Stimulated activated CD8-positive, alpha-beta memory T cell treated with anti-CD3 and anti-CD28 coated beads, Interleukin-7, amount 100 ng/mL, for 48 hours (primary cell): ENCODE measurements around the gene ATP7B.
A peak's percentile ranks its signal among the peaks of the same experiment; 100 is the strongest.

Source experiments
- DNase-seq, 2 donors: peaks; one replicate each; pipeline ENCODE4 v3.0.0-alpha.2; 2020; ENCODE audit warnings: low read depth in 1 of 2; ENCODE audit errors: extremely low read depth in 1 of 2

The ATP7B gene

DNA sequence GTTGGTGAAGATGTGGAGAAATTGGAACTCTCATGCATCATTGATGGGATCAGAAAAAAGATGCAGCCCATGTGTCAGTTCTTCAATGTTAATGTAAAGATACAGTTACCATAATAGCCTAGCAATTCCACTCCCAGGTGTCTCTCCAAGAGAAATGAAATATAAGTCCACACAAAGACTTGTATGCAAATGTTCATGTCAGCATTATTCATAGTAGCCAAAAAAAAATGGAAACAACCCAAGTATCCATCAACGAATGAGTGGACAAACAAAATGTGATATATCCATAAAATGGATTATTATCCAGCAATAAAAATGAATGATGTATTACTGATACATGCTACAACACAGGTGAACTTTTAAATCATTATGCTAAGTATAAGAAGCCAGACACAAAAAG, 110.8 kb downstream of the ATP7B start:
- no peak for DNase-seq

DNA sequence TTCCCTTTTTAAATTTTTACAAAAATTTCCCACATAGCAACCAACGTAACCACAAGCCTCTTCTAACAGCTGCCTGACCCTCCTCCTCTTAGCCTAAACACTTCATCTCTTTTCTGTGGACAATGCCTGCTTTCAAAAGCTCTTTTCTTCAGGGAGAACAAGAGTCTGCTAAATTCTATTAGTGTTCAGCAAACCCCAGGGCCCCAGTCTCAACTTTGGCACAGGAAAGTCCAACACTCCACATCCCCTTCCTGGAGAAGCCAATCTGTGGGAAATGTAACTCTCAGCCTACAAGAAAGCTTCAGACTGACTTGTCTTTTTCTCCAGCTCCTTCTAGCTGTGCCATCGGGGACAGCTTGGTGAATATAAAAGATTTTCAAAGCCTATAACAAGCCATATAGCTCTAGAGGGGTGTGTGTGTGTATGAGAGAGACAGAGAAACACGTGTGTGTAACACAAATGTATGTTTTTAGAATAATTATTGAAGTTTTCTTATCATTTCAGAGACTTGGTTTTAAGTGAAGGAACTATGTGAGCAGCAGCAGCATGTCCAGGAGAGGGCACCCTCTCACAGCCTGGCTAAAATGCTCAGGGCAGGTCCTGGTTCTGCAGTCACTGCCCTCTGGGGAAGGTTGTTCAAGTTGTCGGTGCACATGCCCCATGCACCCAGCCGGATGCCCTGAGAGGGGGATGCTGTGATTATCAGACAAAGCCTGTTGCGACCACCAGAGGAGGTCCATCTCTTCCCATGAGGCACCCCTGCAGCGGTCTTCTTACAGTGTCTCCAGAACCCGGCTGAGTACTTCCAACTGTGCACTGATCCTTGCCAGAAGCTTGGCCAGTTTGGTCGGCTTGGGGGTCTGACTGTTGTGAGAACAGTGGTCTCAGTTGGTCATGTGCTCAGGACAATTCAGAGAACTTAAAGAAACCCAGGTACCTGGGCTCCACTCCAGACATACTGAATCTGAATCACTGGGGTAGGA, 115.1 kb downstream of the ATP7B start:
- DNase-seq: peak in 1 of 2 donors; percentile 16

DNA sequence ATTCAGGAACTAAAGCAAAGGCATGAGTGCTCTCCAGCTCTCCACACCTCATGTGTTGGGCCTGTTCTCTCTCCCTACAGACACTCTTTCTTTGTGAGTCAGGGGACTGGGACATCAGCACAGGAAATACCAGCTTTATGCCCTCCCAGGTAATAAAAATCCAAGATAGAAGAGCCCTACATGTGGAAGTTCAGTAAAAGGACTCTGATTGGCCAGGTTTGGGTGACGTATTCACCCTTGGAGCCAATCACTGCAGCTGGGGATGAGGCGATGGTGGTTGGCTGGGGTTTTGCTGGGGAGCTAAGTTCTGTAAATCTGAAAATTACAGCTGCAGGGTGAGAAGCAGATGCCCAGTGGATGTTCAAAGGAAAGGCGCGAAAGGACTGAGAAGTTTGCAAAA, 117.0 kb downstream of the ATP7B start:
- DNase-seq: no peak

DNA sequence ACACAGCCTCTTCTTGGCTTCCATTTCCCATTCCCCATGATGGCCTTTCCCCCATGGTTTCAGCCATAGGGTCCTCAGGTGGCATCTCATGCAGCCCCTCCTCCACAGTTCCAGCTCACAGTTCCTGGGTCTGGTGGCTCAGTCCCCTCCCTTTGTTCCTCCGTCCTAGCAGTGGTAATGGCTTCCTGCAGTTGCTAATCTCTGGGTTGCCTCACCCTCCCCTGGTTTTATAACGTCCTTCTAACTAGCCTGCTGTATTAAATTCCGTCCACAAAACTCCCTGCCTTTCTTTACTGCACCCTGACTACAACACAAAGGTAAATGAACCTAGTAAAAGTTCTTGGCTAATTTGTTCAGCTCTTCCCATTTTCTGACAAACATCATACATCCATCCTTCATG, 118.6 kb downstream of the ATP7B start:
- no peak for DNase-seq

DNA sequence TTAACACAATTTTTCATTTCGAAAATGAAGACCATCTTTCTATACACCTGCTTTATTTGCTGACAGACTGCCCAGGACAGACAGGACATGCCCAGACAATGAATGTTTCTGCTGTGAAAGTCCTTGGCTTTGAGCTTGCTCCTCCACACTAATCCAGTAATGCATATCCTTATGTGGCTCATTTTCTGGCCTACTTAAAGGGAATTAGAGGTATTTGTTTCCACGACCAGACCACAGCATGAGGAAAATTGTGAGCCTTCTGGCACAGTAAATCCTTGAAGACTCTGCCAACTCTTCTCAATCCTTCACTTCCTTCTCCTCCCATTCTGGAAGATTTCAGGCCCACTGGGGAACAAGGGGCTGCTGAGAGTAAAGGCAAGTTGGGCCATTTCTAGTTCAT, 123.8 kb downstream of the ATP7B start:
- DNase-seq: no peak

DNA sequence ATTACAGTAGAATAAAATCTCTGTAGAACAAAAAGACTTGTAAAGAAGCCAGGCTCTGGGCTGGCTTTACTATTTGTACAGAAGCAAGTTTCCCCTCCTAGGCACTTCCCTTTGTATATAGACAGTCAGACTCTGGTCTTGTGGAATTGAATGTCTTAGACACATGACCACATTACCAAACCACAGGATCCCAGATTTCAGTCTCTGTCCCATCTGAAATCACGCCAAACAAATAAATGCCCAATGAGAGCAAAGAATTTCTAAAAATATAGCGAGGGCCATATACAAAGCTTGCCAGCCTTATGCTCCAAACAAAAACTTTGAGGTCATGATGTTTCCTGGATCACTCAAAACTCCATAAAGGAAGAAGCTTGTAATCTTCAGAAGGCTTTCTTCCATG, 125.6 kb downstream of the ATP7B start:
- DNase-seq: no peak

DNA sequence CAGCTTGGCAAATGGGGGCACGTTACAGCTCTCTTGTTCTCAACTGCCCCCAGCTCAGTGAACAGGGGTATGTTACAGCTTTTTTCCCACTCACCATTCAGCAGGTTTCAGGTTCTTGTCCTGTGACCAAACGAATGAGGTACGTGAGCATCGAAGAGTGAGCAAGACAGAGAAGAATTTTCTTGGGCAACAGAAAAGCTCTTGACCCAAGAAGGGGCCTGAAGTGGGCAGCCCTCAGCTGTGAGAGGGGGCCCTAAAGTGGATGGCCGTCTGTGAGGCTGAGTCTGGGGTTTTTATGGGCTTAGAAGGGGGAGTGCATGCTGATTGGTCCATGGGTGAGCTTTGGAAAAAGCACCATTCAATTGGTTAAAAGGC, 128.0 kb downstream of the ATP7B start:
- no peak for DNase-seq
